Inflammatory macrophage treated with lipopolysaccharide for 1 hour (primary cell): ENCODE data around the gene GOSR1.
"Not testable (repeated sequence)": the region's sequence is repeated elsewhere in the genome, so short reads cannot be mapped to it uniquely, and the experiment has no call there.

Experiments used
- DNase-seq, 2 donors: peaks; one replicate each; pipeline ENCODE4 v3.0.0-alpha.2; 2020 to 2022

Gene GOSR1

DNA sequence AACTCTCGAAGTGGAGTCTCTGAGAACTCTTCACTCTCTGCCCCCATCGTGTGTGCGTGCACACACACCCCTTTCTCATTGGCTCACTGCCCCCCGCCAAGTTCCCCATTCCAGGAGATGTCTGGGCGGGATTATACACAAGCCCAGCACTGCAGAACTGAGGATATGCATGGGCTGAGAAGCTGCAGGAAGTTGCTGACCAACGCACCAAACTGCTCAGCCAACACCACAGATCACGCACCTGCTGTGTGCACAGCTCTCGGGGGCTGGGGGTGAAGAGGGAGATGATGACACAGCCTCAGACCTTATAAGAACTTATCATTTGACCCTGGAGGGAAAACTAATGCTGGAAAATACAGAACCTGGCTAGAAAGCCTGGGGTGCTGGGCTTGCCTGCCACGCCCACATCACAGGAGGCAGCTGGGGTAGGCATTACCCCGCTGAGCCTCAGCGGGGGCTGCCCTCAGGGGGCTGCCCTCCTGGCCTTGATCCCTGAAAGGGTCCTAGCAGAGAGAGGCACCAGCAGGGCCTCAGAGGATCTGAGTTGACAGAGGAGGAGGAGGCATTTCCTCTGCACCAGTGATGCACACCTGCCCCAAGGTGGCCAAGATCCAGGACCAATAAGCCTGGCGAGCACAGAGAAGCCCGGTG, 87.3 kb downstream of the GOSR1 start:
- DNase-seq: peak; percentile 30 to 33

- DNase-seq: no peak
Observed at GRCh38 chr17:30565073-30565935, 88.1 kb downstream of the GOSR1 start.

GRCh38 chr17:30566104-30566503, 88.9 kb downstream of the GOSR1 start:
- not testable (repeated sequence) for DNase-seq

- DNase-seq: not testable (repeated sequence)
Observed at GRCh38 chr17:30566516-30567225, 89.5 kb downstream of the GOSR1 start.

- DNase-seq: no peak
Observed at GRCh38 chr17:30567231-30568116, 90.3 kb downstream of the GOSR1 start.

DNA sequence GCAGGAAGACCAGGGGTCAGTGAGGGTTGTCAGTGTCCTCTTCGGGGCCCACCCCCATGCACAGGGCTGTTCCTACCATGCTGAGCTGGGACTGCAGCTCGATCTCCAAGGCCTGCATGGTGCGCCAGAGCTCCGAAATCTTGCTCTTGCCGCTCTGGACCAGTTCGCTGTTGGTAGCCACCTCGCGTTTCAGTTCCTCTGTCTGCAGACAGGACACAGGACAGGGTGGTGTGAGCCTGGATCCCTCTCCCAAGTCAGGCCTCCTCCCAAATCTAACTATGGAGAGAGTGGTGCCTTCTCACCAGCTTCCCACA, 90.9 kb downstream of the GOSR1 start:
- no peak for DNase-seq

DNA sequence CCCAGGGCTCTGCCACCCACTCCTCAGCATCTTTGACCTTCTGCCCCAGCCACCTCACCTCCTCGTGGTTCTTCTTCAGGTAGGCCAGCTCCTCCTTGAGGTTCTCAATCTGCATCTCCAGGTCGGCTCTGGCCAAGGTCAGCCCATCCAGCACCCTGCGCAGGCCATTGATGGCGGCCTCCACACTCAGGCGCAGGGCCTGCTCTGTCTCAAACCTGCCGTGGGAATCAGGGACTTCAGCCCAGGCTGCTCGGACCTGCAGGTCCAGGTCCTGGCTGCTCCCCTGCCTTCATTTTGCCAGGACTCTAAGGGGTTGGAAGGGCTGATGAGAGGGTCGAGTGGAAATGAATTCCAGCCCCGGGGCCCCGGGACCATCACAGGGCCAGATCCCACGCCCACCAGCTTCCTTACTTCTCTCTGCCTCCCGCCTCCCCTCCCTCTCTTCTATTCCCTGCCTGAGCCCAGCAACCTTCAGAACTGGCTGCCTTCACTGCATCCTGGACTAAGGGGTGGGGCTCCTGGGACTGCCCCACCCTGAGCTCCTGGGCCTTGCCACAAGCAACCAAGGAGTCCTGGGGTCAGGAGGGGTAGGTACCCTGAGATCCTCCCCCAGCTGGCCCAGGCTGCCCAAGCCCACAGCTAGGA, 92.4 kb downstream of the GOSR1 start:
- DNase-seq: not testable (repeated sequence)

GRCh38 chr17:30570191-30570590, 93.0 kb downstream of the GOSR1 start:
- DNase-seq: no peak

DNA sequence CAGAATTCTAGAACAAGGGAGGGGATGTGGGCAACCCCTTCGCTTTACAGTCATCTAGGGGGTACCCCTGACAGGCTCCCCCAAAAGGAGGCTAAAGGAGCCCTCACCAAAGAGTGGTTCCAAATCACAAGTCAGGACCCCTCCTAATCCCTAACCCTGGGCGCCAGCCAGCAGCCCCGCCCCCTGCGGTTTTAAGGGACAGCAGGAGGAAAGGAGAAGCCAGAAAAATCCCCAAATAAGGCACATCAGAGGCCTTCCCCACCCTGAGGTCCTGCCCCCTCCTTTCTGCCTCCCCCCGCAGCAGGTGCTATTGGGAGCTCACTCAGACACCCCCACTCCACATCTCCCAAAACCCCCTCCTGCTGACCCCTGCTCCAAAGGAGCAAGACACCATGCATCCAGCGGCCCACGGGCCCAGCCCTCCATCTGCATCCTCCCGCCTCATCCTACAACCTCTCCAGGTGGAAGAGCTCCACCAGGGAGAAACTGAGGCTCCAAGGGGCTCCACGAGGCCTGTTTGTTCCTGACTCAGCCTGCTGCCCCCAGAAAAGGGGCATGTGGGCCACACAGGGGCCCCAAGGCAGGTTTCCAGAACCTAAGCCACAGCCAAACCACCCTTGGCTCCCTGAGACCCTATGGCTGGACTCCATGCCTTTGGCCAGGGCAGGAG, 93.5 kb downstream of the GOSR1 start:
- no peak for DNase-seq

GRCh38 chr17:30571404-30571803, 94.2 kb downstream of the GOSR1 start:
- DNase-seq: not testable (repeated sequence)

GRCh38 chr17:30571921-30572320, 94.7 kb downstream of the GOSR1 start:
- no peak for DNase-seq

GRCh38 chr17:30572651-30573554, 95.7 kb downstream of the GOSR1 start:
- DNase-seq: not testable (repeated sequence)

GRCh38 chr17:30573603-30574175, 96.5 kb downstream of the GOSR1 start:
- no peak for DNase-seq

- DNase-seq: not testable (repeated sequence)
Observed at GRCh38 chr17:30574309-30574708, 97.1 kb downstream of the GOSR1 start.

GRCh38 chr17:30574806-30575205, 97.6 kb downstream of the GOSR1 start:
- not testable (repeated sequence) for DNase-seq

- not testable (repeated sequence) for DNase-seq
Observed at GRCh38 chr17:30575648-30576325, 98.6 kb downstream of the GOSR1 start.

- DNase-seq: peak in 1 of 2 donors; percentile 3
Observed at GRCh38 chr17:30576326-30576861, 99.2 kb downstream of the GOSR1 start.
